Left renal pelvis (tissue), 4 donors: Measurements from ENCODE around the gene CLRN3. TPM values are rescaled to one million over a fixed set of nuclear protein-coding genes. Genes with fewer than 3 reads are reported as not detected.
A peak's percentile ranks its signal among the peaks of the same experiment; 100 is the strongest.

Experiments
- DNase-seq, 4 donors: peaks; one replicate each; pipeline ENCODE4 v3.0.0-alpha.2; 2013; ENCODE audit warnings: low read depth in 4 of 4, low spot score in 3 of 4
- polyA plus RNA-seq, 4 donors: library from polyadenylated mRNA; unstranded; fragments of 120-200 nt; gene quantifications; one replicate each; pipeline ENCODE4 v1.2.1, GENCODE V29; 2013; ENCODE audit not compliant: insufficient read length in 4 of 4

CLRN3 gene
- polyA plus RNA-seq, 4 donors, result 14.4 to 19.7 (median 17.0) TPM; not detected in 1

DNA sequence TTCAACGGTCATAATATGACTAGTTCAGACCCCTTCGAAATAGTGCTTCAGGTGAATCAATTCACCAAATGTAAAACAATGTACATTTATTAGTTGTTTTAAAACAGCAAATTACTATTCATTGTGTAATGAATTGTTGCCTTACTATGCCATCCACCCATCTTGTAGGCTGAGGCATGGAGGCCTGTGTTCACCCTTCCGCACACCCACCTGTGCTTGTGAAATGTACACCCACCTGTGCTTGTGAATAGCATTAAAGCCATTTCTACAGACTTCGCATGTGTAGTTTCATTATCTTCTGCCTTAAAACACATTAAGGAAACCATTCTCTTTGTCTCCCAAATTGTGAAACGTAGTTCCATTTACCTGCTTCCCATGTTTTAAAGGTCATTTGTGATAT is 16.8 kb downstream of the CLRN3 start:
- no peak for DNase-seq

DNA sequence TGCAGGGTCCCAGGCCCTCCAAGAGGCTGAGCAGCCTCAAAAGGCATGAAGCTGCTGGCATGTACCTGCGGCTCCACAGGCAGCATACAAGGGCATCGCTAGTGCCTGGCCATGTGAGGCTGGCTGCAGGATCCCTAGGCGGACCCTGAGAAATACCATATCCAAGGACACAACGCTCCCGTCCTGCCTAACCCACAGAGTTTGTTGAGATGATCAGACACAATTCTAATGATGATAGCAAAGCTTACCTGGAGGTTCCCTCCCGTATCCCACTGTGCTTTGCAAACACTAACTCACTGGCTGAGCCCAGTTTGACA is 17.3 kb downstream of the CLRN3 start:
- DNase-seq, result no peak

DNA sequence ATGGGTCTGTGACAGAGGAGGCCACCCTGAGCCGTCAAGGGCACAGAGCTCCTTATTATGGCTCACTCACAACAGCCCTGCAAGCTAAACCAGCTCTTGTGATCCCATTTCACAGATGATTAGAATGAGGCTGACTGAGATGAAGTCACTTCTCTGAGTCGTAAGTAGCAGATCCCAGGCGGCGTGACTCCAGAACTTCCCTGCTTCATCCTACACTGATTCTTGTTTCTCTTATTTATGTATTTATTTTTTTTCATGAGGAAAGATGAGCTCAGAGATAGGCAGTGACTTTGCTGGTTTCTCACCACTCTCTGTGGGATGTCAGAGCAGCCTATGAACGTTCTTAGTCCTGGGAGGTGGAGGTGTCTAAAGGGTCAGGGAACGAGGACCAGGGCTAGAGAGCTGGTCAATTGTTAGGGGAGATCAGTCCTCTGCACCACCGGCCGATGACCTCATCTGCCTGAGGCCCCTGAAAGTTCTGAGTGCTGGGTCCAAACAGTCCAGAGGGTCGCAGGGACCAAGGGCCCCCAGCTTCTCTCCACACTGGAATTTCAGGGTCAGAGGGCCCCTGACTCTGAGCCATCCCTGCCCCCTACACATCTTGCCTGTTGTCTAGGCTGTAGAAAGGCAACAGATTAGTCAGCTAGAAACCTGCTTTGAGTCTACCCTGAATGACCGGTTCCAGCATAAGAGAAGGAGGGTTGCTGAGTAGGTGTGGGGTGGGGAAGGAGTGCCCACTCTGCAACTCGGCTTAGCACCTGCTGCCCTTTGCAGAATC is 17.9 kb downstream of the CLRN3 start:
- no peak for DNase-seq

DNA sequence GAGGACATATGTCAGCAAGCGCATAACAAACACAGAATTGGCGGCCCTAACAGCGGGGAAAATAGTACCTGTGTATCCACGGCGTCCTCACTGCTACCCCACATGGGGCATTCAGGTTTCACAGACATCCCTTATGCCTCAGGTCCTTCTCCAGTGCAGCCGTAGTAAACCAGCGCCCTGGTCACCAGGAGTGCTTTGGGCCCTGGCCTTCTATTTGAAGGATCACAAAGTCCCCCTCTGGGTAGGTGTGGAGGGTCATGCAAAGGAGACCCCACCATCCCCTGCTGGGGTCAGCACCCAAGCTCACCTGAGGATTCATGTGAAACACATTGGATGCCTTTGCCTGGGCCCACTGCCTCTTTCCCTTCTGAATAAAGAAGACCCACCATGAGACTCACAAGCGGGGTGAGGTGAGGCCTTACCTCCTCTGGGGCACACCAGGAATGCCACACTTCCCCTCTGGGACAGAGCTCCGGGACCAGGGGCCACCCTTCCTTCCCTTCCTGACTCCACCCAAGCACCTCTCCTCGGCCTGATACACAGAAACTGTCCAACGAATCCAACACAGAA is 18.8 kb downstream of the CLRN3 start:
- no peak for DNase-seq

GRCh38 chr10:127872871-127873600 is 19.7 kb downstream of the CLRN3 start:
- no peak for DNase-seq

- DNase-seq, result no peak
These were observed 20.6 kb downstream of the CLRN3 start for GRCh38 chr10:127872011-127872761.

DNA sequence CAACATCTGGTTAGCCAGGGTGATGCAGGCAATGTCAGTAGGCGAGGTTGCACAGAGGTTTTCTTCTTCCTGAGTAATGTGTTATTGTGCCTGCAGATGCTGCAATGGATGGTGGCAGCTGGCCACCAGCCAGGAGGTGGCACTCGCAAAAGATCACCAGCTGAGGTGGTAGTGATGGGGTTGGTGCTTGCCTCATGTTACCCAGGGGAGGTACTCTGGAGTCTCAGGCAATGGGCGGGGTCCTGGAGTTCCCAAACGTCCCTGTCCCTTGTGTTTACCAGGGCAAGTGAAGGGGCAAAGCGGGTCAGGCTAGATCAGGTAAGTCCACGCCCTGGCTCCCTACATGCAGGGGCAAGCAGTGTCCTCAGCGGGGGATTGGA is 21.1 kb downstream of the CLRN3 start:
- no peak for DNase-seq

GRCh38 chr10:127869329-127869728 is 23.4 kb downstream of the CLRN3 start:
- DNase-seq, result no peak

GRCh38 chr10:127867805-127868204 is 24.9 kb downstream of the CLRN3 start:
- DNase-seq, result no peak

GRCh38 chr10:127866276-127867013 is 26.3 kb downstream of the CLRN3 start:
- DNase-seq, result no peak

DNA sequence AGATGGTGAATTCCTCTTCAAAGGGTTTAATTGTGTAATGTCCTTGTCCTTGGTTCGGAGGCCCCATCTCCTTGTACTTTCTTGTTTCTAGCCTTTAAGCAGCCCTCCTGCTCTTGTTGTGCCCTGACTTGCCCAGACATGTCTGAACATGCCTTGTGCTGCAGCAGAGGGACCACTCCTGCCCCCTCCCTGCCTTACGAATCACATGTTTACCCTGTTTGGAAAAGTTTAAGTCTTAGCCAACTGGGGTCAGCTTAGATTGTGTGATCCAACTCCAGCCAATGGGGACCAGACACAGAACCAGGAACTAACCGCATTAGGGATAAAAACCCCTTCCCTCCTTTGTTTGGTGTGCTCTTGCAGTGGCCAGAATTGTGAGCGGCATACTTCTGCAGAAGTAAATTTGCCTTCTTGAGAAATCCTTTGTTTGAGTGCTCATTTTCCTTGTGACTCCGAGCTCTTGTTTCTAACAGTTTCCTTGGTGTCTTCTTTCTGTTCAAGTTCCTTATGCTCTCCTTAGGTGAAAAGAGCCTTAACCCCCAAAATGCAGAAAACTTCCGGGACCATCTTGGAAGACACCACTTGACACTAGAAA is 29.4 kb downstream of the CLRN3 start:
- no peak for DNase-seq

- DNase-seq, result no peak
These were observed 32.1 kb downstream of the CLRN3 start for GRCh38 chr10:127860592-127860991.

GRCh38 chr10:127855976-127856375 is 36.8 kb downstream of the CLRN3 start:
- no peak for DNase-seq

- no peak for DNase-seq
These were observed 37.2 kb downstream of the CLRN3 start for GRCh38 chr10:127855591-127855881.

- no peak for DNase-seq
These were observed 37.8 kb downstream of the CLRN3 start for GRCh38 chr10:127854769-127855590.

GRCh38 chr10:127853868-127854768 is 38.6 kb downstream of the CLRN3 start:
- peak in 3 of 4 donors; percentile 31 to 49 (median 40) for DNase-seq

GRCh38 chr10:127852456-127852855 is 40.3 kb downstream of the CLRN3 start:
- DNase-seq, result no peak

DNA sequence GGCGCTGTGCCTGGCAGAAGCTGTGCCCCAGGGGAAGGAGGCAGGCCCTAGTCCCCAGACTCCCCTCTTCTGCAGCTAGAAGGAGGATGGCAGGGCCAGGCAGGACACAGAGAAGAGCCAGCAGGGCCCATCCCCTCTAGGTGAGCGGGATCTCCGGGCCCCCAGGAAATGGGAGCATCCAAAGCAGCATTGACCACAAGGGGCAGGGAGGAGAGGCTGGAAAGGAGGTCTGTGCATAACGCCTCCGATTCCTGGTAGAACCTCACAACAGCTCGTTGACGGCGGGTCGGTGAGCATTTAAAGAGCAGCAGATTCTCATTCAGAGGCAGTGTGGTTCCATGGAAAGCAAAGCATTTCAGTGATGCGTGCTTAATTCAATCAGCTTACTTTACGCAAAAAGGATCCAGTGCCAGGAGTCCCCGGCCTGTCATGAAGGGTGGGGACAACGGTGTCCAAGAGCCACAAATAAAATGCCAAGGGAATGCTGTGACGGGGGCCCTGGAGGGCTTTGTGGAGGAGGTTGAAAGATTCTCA is 41.0 kb downstream of the CLRN3 start:
- DNase-seq, result no peak
